NB4 (cell line): ENCODE results near the gene CAST.

Experiments
- CTCF ChIP-seq: IDR thresholded peaks from one replicate; pipeline ENCODE4 v1.5.1; 2012; ENCODE audit warnings: low read depth, low read length
- POLR2A ChIP-seq: IDR thresholded peaks from 2 replicates; pipeline ENCODE4 v1.6.1; 2011; ENCODE audit warnings: mild to moderate bottlenecking; ENCODE audit not compliant: insufficient read length; ENCODE audit errors: extremely low read depth

- TF ChIP-seq CTCF (no peak), POLR2A (no peak)
Measured at GRCh38 chr5:96627792-96628398, 34.3 kb upstream of the CAST start.
